H9 (cell line): ENCODE measurements around the gene FGA. TPM values are rescaled to one million over a fixed set of nuclear protein-coding genes. Genes with fewer than 3 reads are reported as not detected.

Experiments used
- DNase-seq: peaks from one replicate; pipeline ENCODE4 v3.0.0-alpha.2; 2017
- H2AFZ ChIP-seq: one replicate; pipeline ENCODE4 v1.6.1; 2013; ENCODE audit warnings: mild to moderate bottlenecking, low read length, control low read depth, moderate library complexity
- H2AK5ac ChIP-seq: 2 replicates; pipeline ENCODE4 v1.6.1; 2013; ENCODE audit warnings: low read length, control low read depth, mixed read lengths; ENCODE audit not compliant: insufficient read length
- H2BK120ac ChIP-seq: one replicate; pipeline ENCODE4 v1.6.1; 2013; ENCODE audit warnings: low read depth, mild to moderate bottlenecking, low read length, control low read depth, inconsistent platforms; ENCODE audit not compliant: poor library complexity, severe bottlenecking
- H2BK12ac ChIP-seq: 2 replicates; pipeline ENCODE4 v1.6.1; 2013; ENCODE audit warnings: low read length, control low read depth, mixed read lengths, low read depth; ENCODE audit not compliant: insufficient read length
- H2BK15ac ChIP-seq: 2 replicates; pipeline ENCODE4 v1.6.1; 2013; ENCODE audit warnings: low read depth, low read length, control low read depth
- H2BK20ac ChIP-seq: one replicate; pipeline ENCODE4 v1.6.1; 2013; ENCODE audit warnings: low read depth, mild to moderate bottlenecking, low read length, control low read depth, inconsistent platforms; ENCODE audit not compliant: poor library complexity, severe bottlenecking
- H2BK5ac ChIP-seq: 2 replicates; pipeline ENCODE4 v1.6.1; 2013; ENCODE audit warnings: low read length, control low read depth, mixed read lengths; ENCODE audit not compliant: insufficient read length
- H3K14ac ChIP-seq: 2 replicates; pipeline ENCODE4 v1.6.1; 2013; ENCODE audit warnings: low read length, control low read depth; ENCODE audit not compliant: insufficient read depth
- H3K18ac ChIP-seq: 2 replicates; pipeline ENCODE4 v1.6.1; 2013; ENCODE audit warnings: low read depth, mild to moderate bottlenecking, mixed read lengths, low read length, control low read depth; ENCODE audit not compliant: insufficient read length
- H3K23ac ChIP-seq: 2 replicates; pipeline ENCODE4 v1.6.1; 2013; ENCODE audit warnings: low read length, control low read depth, mixed read lengths, low read depth; ENCODE audit not compliant: insufficient read length
- H3K23me2 ChIP-seq: 2 replicates; pipeline ENCODE4 v1.6.1; 2013; ENCODE audit warnings: low read depth, mild to moderate bottlenecking, mixed read lengths, low read length, control low read depth; ENCODE audit not compliant: insufficient read length, poor library complexity, severe bottlenecking
- H3K27ac ChIP-seq: 2 replicates; pipeline ENCODE4 v1.5.1; 2013; ENCODE audit warnings: low read length, control low read depth, mixed read lengths, low read depth; ENCODE audit not compliant: insufficient read length
- H3K27me3 ChIP-seq: 2 replicates; pipeline ENCODE4 v1.6.1; 2013; ENCODE audit warnings: low read length, control low read depth, inconsistent platforms; ENCODE audit not compliant: insufficient read depth
- H3K4ac ChIP-seq: 2 replicates; pipeline ENCODE4 v1.6.1; 2013; ENCODE audit warnings: low read depth, mild to moderate bottlenecking, control low read depth, inconsistent platforms, low read length, moderate library complexity
- H3K4me1 ChIP-seq: 2 replicates; pipeline ENCODE4 v1.6.1; 2013; ENCODE audit warnings: low read length, control low read depth, inconsistent platforms; ENCODE audit not compliant: insufficient read depth
- H3K4me2 ChIP-seq: 2 replicates; pipeline ENCODE4 v1.6.1; 2013; ENCODE audit warnings: low read length, control low read depth, mixed read lengths; ENCODE audit not compliant: insufficient read length, insufficient read depth
- H3K56ac ChIP-seq: 2 replicates; pipeline ENCODE4 v1.6.1; 2013; ENCODE audit warnings: low read depth, mild to moderate bottlenecking, mixed read lengths, low read length, control low read depth; ENCODE audit not compliant: insufficient read length
- H3K79me1 ChIP-seq: 2 replicates; pipeline ENCODE4 v1.6.1; 2013; ENCODE audit warnings: low read depth, mild to moderate bottlenecking, moderate library complexity, low read length, control low read depth, inconsistent platforms; ENCODE audit not compliant: insufficient read depth, poor library complexity, severe bottlenecking
- H3K79me2 ChIP-seq: 2 replicates; pipeline ENCODE4 v1.6.1; 2013; ENCODE audit warnings: low read length, control low read depth, inconsistent platforms; ENCODE audit not compliant: insufficient read depth
- H3K9ac ChIP-seq: 2 replicates; pipeline ENCODE4 v1.6.1; 2013; ENCODE audit warnings: low read length, control low read depth, mixed read lengths; ENCODE audit not compliant: insufficient read length; ENCODE audit errors: extremely low read depth
- H3K9me3 ChIP-seq: one replicate; pipeline ENCODE4 v1.6.1; 2013; ENCODE audit warnings: low read depth, low read length, inconsistent platforms; ENCODE audit not compliant: control insufficient read depth
- H3T11ph ChIP-seq: one replicate; pipeline ENCODE4 v1.6.1; 2013; ENCODE audit warnings: mild to moderate bottlenecking, low read length, control low read depth, inconsistent platforms
- H4K20me1 ChIP-seq: one replicate; pipeline ENCODE4 v1.6.1; 2013; ENCODE audit not compliant: control insufficient read depth, insufficient read length, insufficient read depth
- H4K5ac ChIP-seq: 2 replicates; pipeline ENCODE4 v1.6.1; 2013; ENCODE audit warnings: low read depth, mild to moderate bottlenecking, mixed read lengths, low read length, control low read depth; ENCODE audit not compliant: insufficient read length
- H4K8ac ChIP-seq: replicated peaks from 2 replicates; pipeline ENCODE4 v1.6.1; 2013; ENCODE audit warnings: low read length, control low read depth, mixed read lengths, low read depth; ENCODE audit not compliant: insufficient read length
- H4K91ac ChIP-seq: 2 replicates; pipeline ENCODE4 v1.6.1; 2013; ENCODE audit warnings: low read depth, mild to moderate bottlenecking, moderate library complexity, mixed read lengths, low read length, control low read depth; ENCODE audit not compliant: insufficient read length
- H3K27ac Mint-ChIP-seq, 3 experiments: 2 replicates in 2 of 3; 3 replicates in 1 of 3; pipeline ENCODE4 v1.8.0; 2020 to 2021; ENCODE audit warnings: mixed read lengths in 3 of 3, mild to moderate bottlenecking in 1 of 3, moderate library complexity in 1 of 3
- H3K27me3 Mint-ChIP-seq: 2 replicates; pipeline ENCODE4 v1.8.0; 2021; ENCODE audit warnings: low read depth, mild to moderate bottlenecking, moderate library complexity, mixed read lengths
- H3K36me3 Mint-ChIP-seq, 3 experiments: 2 replicates in 2 of 3; 3 replicates in 1 of 3; pipeline ENCODE4 v1.8.0; 2020 to 2021; ENCODE audit warnings: low read depth in 3 of 3, mixed read lengths in 3 of 3; ENCODE audit not compliant: insufficient read depth in 1 of 3
- H3K4me1 Mint-ChIP-seq, 2 experiments: 2 replicates each; pipeline ENCODE4 v1.8.0; 2020; ENCODE audit warnings: mixed read lengths in 2 of 2
- H3K4me3 Mint-ChIP-seq, 2 experiments: 2 replicates in 1 of 2; 3 replicates in 1 of 2; pipeline ENCODE4 v1.8.0; 2020 to 2021; ENCODE audit warnings: mild to moderate bottlenecking in 2 of 2, mixed read lengths in 2 of 2, moderate library complexity in 1 of 2
- H3K9me3 Mint-ChIP-seq, 2 experiments: 2 replicates in 1 of 2; 3 replicates in 1 of 2; pipeline ENCODE4 v1.8.0; 2020; ENCODE audit warnings: mild to moderate bottlenecking in 2 of 2, mixed read lengths in 2 of 2, moderate library complexity in 1 of 2
- WGBS: extraction: QIAGEN DNeasy Blood & Tissue Kit; methylation state at CpG from one replicate; pipeline ENCODE4 v1.1.7; 2013; ENCODE audit warnings: missing lambda C conversion rate, low lambda C conversion rate, mixed read lengths; ENCODE audit not compliant: insufficient read length; ENCODE audit errors: extremely low coverage; 5-methylcytosine and 5-hydroxymethylcytosine counted together
- total RNA-seq: library from RNA; stranded (reverse); gene quantifications from 2 replicates; pipeline ENCODE4 v1.2.1, GENCODE V29; 2021
- TF ChIP-seq, protein P1 (sequence below): fragments of 200-600 bp; sonication (generic); conservative IDR thresholded peaks from 3 replicates; pipeline ENCODE4 v1.8.0; 2021; ENCODE audit warnings: antibody characterized with exemption, mild to moderate bottlenecking

Gene FGA
- total RNA-seq, 1 experiment from 2014 or later: not detected

- no peak overlapping the region for H3K14ac ChIP-seq
- H4K5ac ChIP-seq: no peak overlapping the region
- no peaks in the 10 kb centered on the region for H3K79me2 ChIP-seq
- Mint-ChIP-seq H3K4me1 (no peaks in the 10 kb centered on the region), H3K27me3 (no peaks in the 10 kb centered on the region), H3K27ac (no peak overlapping the region), H3K36me3 (no peaks in the 10 kb centered on the region), H3K4me3 (no peak overlapping the region), H3K9me3 (no peaks in the 10 kb centered on the region)
- no peak overlapping the region for H3K18ac ChIP-seq
- no peak overlapping the region for H3K27ac ChIP-seq
- no peaks in the 10 kb centered on the region for H3K4me1 ChIP-seq
- no peak overlapping the region for H3K56ac ChIP-seq
- DNase-seq: no peak
- H3K79me1 ChIP-seq: no peaks in the 10 kb centered on the region
- H4K8ac ChIP-seq: no peak overlapping the region
- no peaks in the 10 kb centered on the region for H4K20me1 ChIP-seq
- H2AK5ac ChIP-seq: no peak overlapping the region
- H2BK15ac ChIP-seq: no peak overlapping the region
- no CpG with 5 or more reads among the region's 2 CpGs for WGBS
- no peak overlapping the region for H2BK20ac ChIP-seq
- H4K91ac ChIP-seq: no peak overlapping the region
- no peak overlapping the region for H3K4me2 ChIP-seq
- no peak overlapping the region for H2BK120ac ChIP-seq
- no peak overlapping the region for H3K9ac ChIP-seq
- no peak overlapping the region for H3T11ph ChIP-seq
- H3K9me3 ChIP-seq: no peaks in the 10 kb centered on the region
- H3K27me3 ChIP-seq: no peaks in the 10 kb centered on the region
- H3K4ac ChIP-seq: no peak overlapping the region
- no peak overlapping the region for H2BK12ac ChIP-seq
- TF ChIP-seq, protein P1, sequence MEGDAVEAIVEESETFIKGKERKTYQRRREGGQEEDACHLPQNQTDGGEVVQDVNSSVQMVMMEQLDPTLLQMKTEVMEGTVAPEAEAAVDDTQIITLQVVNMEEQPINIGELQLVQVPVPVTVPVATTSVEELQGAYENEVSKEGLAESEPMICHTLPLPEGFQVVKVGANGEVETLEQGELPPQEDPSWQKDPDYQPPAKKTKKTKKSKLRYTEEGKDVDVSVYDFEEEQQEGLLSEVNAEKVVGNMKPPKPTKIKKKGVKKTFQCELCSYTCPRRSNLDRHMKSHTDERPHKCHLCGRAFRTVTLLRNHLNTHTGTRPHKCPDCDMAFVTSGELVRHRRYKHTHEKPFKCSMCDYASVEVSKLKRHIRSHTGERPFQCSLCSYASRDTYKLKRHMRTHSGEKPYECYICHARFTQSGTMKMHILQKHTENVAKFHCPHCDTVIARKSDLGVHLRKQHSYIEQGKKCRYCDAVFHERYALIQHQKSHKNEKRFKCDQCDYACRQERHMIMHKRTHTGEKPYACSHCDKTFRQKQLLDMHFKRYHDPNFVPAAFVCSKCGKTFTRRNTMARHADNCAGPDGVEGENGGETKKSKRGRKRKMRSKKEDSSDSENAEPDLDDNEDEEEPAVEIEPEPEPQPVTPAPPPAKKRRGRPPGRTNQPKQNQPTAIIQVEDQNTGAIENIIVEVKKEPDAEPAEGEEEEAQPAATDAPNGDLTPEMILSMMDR: no peak
- no peak overlapping the region for H3K23ac ChIP-seq
- H3K23me2 ChIP-seq: no peaks in the 10 kb centered on the region
- H2BK5ac ChIP-seq: no peak overlapping the region
- no peak overlapping the region for H2AFZ ChIP-seq
Observed at GRCh38 chr4:154577324-154577723, 13.2 kb downstream of the FGA start.
